Loucy (cell line): ENCODE results near the gene DCUN1D2.

Source experiments
- CTCF ChIP-seq: fragments of 200-600 bp; sonication (generic); conservative IDR thresholded peaks from 2 replicates; pipeline ENCODE4 v1.5.1; 2014; ENCODE audit warnings: mild to moderate bottlenecking, antibody characterized with exemption, low read length
- EZH2phosphoT487 ChIP-seq: fragments of 200-600 bp; IDR thresholded peaks from 2 replicates; pipeline ENCODE4 v1.6.1; 2018; ENCODE audit warnings: antibody characterized with exemption, mild to moderate bottlenecking, moderate library complexity, borderline replicate concordance

GRCh38 chr13:113449693-113450347, 40.7 kb downstream of the DCUN1D2 start:
- no peak for TF ChIP-seq EZH2phosphoT487
- no peak for TF ChIP-seq CTCF
